Astrocyte of the hippocampus (primary cell): ENCODE measurements around the gene TMCC1.
"Not testable (repeated sequence)": the region's sequence is repeated elsewhere in the genome, so short reads cannot be mapped to it uniquely, and the experiment has no call there.

ENCODE experiments used
- DNase-seq: peaks from one replicate; pipeline ENCODE4 v3.0.0; 2011; ENCODE audit warnings: low read depth, low spot score

The TMCC1 gene

GRCh38 chr3:129836381-129837064 lies 57.0 kb downstream of the TMCC1 start:
- no peak for DNase-seq

- DNase-seq: no peak
Measured at GRCh38 chr3:129835198-129835597, 58.3 kb downstream of the TMCC1 start.

- DNase-seq: no peak
Measured at GRCh38 chr3:129834580-129834979, 58.9 kb downstream of the TMCC1 start.

DNA sequence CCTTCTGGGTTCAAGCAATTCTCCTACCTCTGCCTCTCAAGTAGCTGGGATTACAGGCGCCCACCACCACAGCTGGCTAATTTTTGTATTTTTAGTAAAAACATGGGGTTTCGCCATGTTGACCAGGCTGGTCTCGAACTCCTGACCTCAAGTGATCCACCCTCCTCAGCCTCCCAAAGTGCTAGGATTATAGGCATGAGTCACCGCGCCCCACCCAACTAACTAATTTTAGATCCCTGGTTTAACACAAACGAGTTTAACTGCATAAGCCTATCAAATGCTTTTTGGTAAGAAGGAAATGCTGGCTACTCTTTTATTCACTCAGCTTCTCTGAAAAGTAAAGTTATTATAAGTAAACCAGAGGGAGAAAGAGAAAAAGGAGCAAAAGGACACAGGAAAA lies 61.6 kb downstream of the TMCC1 start:
- DNase-seq: not testable (repeated sequence)

- no peak for DNase-seq
Measured at GRCh38 chr3:129831503-129831902, 62.0 kb downstream of the TMCC1 start.

- peak; percentile 92 for DNase-seq
Measured at GRCh38 chr3:129829640-129830039, 63.9 kb downstream of the TMCC1 start.

GRCh38 chr3:129827765-129828164 lies 65.7 kb downstream of the TMCC1 start:
- DNase-seq: no peak

GRCh38 chr3:129824926-129825541 lies 68.5 kb downstream of the TMCC1 start:
- DNase-seq: peak; percentile 73

GRCh38 chr3:129822679-129823078 lies 70.8 kb downstream of the TMCC1 start:
- DNase-seq: no peak

DNA sequence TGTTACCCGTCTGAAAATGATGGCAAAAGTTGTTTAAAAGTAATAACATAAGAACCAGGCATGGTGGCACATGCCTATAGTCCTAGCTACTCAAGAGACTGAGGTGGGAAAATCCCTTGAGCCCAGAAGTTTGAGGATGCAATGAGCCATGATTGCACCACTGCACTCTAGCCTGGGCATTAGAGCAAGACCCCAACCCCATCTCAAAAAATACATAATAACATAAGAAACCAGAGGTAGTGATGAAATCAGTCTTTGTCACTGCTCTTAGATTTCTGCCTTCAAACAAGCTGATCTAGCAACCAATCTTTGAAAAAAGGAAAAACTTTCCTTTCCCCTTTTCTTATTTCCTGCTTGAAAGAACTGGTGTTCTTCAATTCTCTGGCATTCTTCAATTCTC lies 71.3 kb downstream of the TMCC1 start:
- no peak for DNase-seq

- no peak for DNase-seq
Measured at GRCh38 chr3:129820587-129820986, 72.9 kb downstream of the TMCC1 start.

DNA sequence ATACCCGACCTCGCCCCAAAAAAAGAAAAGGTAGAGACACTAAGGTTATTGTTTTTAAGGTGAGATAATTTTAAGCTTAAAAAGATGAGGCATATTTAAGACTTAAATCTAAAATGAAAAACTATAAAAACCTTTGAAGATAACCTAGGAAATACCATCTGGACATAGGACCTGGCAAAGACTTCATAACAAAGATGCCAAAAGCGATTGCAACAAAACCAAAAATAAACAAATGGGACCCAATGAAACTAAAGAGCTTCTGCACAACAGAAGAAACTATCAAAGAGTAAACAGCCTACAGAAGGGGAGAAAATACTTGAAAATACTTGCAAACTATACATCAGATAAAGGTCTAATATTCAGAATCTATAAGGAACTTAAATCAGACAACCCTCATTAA lies 80.9 kb downstream of the TMCC1 start:
- DNase-seq: no peak

DNA sequence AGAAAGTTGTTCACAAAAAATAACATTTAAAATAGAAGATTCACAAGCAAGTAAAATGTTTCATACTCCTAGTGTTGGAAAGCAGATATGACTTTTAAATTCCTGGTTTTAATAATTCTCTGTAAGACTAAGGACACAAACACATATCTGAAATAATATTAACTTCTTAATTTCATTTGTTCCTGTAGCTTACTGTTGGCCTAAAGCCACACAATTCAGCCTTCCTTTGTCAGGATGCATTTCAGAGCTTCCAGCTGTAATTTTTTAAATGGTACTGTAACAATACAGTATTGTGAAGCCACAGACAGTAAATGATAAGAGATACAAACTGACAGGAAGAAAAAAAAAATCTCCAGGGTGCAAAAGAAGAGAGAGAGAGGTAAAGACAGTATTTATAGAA lies 84.2 kb downstream of the TMCC1 start:
- DNase-seq: no peak

DNA sequence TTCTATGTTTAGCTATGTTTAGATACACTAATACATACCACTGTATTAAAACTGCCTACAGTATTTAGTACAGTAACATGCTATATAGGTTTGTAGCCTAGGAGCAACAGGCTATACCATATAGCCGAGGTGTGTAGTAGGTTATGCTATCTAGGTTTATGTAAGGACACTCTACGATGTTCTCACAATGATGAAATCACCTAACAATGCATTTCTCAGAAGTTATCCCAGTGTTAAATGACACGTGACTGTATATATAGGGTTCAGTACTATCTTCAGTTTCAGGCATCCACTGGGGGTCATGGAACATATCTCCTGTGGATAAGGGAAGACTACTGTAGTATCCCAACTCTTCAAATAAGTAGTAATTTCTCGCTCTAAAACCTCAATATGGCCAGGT lies 97.4 kb downstream of the TMCC1 start:
- DNase-seq: no peak

DNA sequence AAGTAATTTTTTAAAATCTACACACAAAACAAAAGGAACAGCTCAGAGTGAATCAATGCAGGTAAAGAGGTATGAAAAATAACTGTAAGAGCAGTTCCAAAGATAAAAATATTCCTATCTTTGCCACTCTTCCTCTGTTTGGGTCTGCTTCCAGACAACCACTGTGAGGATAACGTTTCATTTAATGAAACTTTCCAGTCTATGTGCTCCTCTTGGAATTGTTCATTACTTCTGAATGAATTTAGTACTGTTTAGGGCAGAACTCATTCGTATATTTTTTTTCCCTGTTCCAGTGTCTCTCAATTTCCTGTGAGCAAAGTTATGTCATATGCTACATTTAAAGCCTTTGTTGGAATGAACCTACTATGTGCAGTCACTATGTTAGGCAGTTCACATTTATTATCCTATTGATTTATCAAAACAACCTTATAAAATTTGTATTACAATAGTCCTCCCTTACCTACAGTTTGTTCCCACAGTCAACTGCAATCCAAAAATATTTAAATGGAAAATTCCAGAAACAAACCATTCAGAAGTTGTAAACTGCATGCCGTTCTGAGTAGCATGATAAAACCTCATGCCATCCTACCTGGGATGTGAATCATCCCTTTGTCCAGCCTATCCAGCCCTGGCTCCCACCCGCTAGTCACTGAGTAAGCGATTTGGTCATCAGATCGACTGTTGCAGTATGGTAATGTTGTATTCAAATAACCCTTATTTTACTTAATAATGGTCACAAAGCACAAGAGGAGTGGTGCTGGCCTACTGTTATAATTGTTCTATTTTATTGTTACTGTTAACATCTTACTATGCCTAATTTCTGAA lies 98.1 kb downstream of the TMCC1 start:
- DNase-seq: peak; percentile 63

DNA sequence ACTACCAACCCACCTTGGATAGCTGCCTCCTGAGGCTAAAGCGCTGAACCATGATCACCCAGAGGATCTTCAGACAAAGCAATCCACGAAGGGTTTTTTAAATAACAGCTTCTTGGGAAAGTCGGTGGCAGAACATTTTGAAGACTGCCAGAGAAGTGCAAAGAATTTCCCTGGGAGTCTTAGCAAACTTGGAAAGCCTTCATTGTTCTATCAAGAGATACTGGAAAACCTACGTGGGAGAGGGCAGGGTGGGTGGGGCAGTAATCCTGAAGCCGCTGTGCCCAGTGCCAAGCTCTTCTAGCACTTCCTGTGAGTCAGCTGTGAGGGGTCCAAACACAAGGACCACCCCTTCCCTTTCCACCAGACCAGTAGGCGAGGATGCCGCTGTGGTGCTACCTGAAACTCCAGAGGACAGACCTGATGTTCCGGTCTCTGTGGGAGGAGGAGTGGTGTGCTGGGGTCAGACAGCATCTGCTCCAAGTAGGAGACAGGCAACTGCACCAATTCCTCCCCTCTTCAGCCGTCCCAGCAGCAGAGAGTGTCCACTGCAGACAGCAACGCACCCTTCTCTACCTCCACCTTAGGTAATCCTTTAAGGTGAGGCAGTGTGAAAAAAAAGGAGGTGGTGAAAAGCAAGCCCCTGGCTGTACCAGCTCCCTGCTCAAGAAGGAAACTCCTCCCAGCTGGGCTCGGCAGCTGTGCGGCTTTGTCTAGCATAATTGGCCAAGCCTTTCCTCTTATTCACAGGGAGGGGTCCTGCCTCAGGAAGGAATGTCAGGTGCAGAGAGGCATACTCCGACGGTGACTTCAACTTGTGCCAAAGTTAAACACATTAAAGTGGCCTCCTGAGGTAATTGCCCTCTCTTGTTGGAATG lies 99.0 kb downstream of the TMCC1 start:
- peak; percentile 84 for DNase-seq

DNA sequence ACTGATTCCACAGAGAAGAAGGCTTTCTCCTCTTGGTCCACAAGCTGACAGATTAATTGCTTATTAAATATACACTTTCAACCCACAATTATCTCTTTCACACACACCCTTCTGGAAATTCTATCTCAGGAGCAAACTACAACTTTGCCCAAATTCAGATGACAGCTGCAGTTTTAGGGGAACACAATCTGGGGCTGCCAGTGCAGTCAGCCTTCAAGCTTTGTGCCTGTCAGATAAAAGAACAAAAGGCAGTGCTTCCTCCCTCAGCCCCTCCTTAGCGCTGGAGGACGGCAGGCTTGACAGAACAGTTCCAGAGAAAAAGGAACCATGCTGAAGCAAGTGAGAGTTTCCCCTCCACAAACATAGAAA lies 99.6 kb downstream of the TMCC1 start:
- DNase-seq: peak; percentile 50

- DNase-seq: peak; percentile 17
Measured at GRCh38 chr3:129793319-129793718, 100.2 kb downstream of the TMCC1 start.

DNA sequence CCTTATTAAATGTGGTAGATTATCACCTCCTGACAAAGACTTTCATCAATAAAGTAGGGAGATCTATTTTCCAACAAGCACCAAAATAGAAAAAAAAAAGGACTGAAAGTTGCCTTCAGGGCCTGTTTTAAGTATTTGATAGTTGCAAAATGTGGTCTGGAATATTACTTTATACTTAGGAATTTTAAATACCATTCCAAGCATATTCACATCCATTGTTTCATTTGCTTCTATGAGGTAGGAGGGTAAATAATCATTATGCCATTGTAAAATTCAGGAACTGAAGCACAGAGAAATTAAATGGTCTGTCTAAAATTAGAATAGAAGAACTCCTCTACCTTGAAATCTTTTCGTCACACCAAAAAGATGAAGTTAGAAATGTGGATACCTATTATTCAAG lies 110.0 kb downstream of the TMCC1 start:
- DNase-seq: peak; percentile 10

DNA sequence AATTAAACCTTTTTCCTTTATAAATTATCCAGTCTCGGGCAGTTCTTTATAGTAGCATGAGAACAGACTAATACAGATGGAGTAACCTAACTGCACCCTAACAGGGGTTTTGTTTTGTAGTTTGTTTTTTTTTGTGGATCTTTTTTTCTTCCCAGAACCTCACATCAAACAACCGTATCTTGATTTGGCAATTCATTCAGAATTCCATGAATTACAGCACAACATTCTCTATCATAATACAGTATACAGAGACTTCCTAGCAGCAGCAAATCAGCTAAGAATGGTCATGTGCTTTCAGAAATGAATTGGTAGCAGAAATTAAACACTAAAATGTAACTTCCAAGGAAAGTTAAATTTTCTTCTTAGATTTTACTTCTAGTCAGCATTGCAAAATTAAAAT lies 114.6 kb downstream of the TMCC1 start:
- peak; percentile 28 for DNase-seq

DNA sequence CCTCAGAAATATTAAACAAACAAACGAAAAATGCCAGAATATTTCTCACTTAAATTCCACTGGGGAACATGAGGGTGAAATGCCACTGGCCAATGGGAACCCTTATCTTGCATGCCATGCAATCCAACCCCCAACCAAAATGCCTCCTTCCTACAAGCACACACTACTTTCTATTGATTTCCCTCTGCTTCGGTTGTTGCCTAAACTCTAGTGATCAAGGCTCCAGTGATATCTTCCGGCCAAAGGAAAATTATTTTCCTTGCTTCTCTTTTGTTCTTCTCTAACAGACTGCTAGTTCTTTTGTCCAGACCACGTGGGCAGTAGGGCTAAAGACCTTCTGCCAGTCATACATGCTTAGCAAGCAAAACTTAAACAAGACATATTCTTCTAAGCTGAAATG lies 115.7 kb downstream of the TMCC1 start:
- DNase-seq: peak; percentile 41

- no peak for DNase-seq
Measured at GRCh38 chr3:129775870-129776269, 117.6 kb downstream of the TMCC1 start.
